ENCODE results near the gene KIF4B.
A peak's percentile ranks its signal among the peaks of the same experiment; 100 is the strongest.
"Not testable (repeated sequence)": the region's sequence is repeated elsewhere in the genome, so short reads cannot be mapped to it uniquely, and the experiment has no call there.

The KIF4B gene

GRCh38 chr5:155013526-155013925 lies at the start of gene KIF4B:
Gene KIF4B, plus strand, starts transcription at chr5:155013755. Its CDS starts 105 bp downstream, at chr5:155013860.
- no peak within 1 kb of the TSS for H3K4me3 ChIP-seq
- DNase-seq (ENCODE audit: low spot score in 2 of 2) = no peak
- H3K4me1 ChIP-seq = no peaks in the 10 kb centered on the region
- no peaks in the 10 kb centered on the region for H3K36me3 ChIP-seq (replicated peaks)
- in situ Hi-C loops (cut with MboI; ENCODE audit: low sequenced_read_pairs) = no loop called here
- H3K27me3 ChIP-seq (ENCODE audit: low read depth) = peaks cover 3% of the 10 kb centered on the region; the same call in 1 of the 2 replicates
- no peaks in the 10 kb centered on the region for H3K9me3 ChIP-seq

- DNase-seq (ENCODE audit: low spot score in 2 of 2) = no peak
These were observed 47.3 kb upstream of the KIF4B start for GRCh38 chr5:154966081-154966841.

GRCh38 chr5:154966874-154967273 lies 46.7 kb upstream of the KIF4B start:
- peaks cover 12% of the 10 kb centered on the region for H3K36me3 ChIP-seq (replicated peaks)
- in situ Hi-C loops (cut with MboI; ENCODE audit: low sequenced_read_pairs) = no loop called here
- no peaks in the 10 kb centered on the region for H3K9me3 ChIP-seq

More at GRCh38 chr5:154966081-154966841, 47.3 kb upstream of the KIF4B start:
- in situ Hi-C loops (cut with MboI; ENCODE audit: low sequenced_read_pairs) = no loop called here
- H3K36me3 ChIP-seq (replicated peaks) = peaks cover 15% of the 10 kb centered on the region
- H3K4me1 ChIP-seq = no peaks in the 10 kb centered on the region
- H3K4me3 ChIP-seq = no peak overlapping the region
- no peaks in the 10 kb centered on the region for H3K9me3 ChIP-seq
- H3K27me3 ChIP-seq (ENCODE audit: low read depth) = no peaks in the 10 kb centered on the region

GRCh38 chr5:154967421-154968024 lies 46.0 kb upstream of the KIF4B start:
- Histone ChIP-seq H3K27me3 (ENCODE audit: low read depth) (no peaks in the 10 kb centered on the region), H3K9me3 (no peaks in the 10 kb centered on the region), H3K36me3 (replicated peaks) (peaks cover 7% of the 10 kb centered on the region), H3K4me3 (no peak overlapping the region), H3K4me1 (no peaks in the 10 kb centered on the region)
- in situ Hi-C loops (cut with MboI; ENCODE audit: low sequenced_read_pairs) = no loop called here
- peak; percentile 31 to 32 for DNase-seq (ENCODE audit: low spot score in 2 of 2)

More at GRCh38 chr5:154966874-154967273, 46.7 kb upstream of the KIF4B start:
- Histone ChIP-seq H3K27me3 (ENCODE audit: low read depth) (no peaks in the 10 kb centered on the region), H3K4me1 (no peaks in the 10 kb centered on the region), H3K4me3 (no peak overlapping the region)
- no peak for DNase-seq (ENCODE audit: low spot score in 2 of 2)

GRCh38 chr5:154968953-154969352 lies 44.6 kb upstream of the KIF4B start:
- Histone ChIP-seq H3K9me3 (no peaks in the 10 kb centered on the region), H3K4me1 (no peaks in the 10 kb centered on the region), H3K36me3 (replicated peaks) (peaks cover 7% of the 10 kb centered on the region), H3K4me3 (no peak overlapping the region), H3K27me3 (ENCODE audit: low read depth) (no peaks in the 10 kb centered on the region)
- no peak for DNase-seq (ENCODE audit: low spot score in 2 of 2)
- in situ Hi-C loops (cut with MboI; ENCODE audit: low sequenced_read_pairs) = no loop called here

- in situ Hi-C loops (cut with MboI; ENCODE audit: low sequenced_read_pairs) = no loop called here
- Histone ChIP-seq H3K9me3 (no peaks in the 10 kb centered on the region), H3K4me3 (no peak overlapping the region), H3K27me3 (ENCODE audit: low read depth) (no peaks in the 10 kb centered on the region), H3K4me1 (no peaks in the 10 kb centered on the region), H3K36me3 (replicated peaks) (peaks cover 7% of the 10 kb centered on the region)
- DNase-seq (ENCODE audit: low spot score in 2 of 2) = no peak
These were observed 42.8 kb upstream of the KIF4B start for GRCh38 chr5:154970759-154971158.

GRCh38 chr5:154971501-154971900 lies 42.1 kb upstream of the KIF4B start:
- Histone ChIP-seq H3K4me1 (no peaks in the 10 kb centered on the region), H3K9me3 (no peaks in the 10 kb centered on the region), H3K36me3 (replicated peaks) (peaks cover 5% of the 10 kb centered on the region), H3K27me3 (ENCODE audit: low read depth) (no peaks in the 10 kb centered on the region), H3K4me3 (no peak overlapping the region)
- in situ Hi-C loops (cut with MboI; ENCODE audit: low sequenced_read_pairs) = no loop called here
- DNase-seq (ENCODE audit: low spot score in 2 of 2) = no peak

GRCh38 chr5:154972476-154973080 lies 41.0 kb upstream of the KIF4B start:
- Histone ChIP-seq H3K9me3 (no peaks in the 10 kb centered on the region), H3K4me1 (no peaks in the 10 kb centered on the region), H3K36me3 (replicated peaks) (no peaks in the 10 kb centered on the region; the same call in 1 of the 2 replicates), H3K4me3 (no peak overlapping the region), H3K27me3 (ENCODE audit: low read depth) (no peaks in the 10 kb centered on the region)
- peak; percentile 31 to 58 for DNase-seq (ENCODE audit: low spot score in 2 of 2)
- in situ Hi-C loops (cut with MboI; ENCODE audit: low sequenced_read_pairs) = no loop called here

GRCh38 chr5:154976082-154976481 lies 37.5 kb upstream of the KIF4B start:
- H3K4me3 ChIP-seq; H3K36me3 ChIP-seq (replicated peaks); H3K4me1 ChIP-seq; DNase-seq (ENCODE audit: low spot score in 2 of 2); H3K9me3 ChIP-seq; H3K27me3 ChIP-seq (ENCODE audit: low read depth); in situ Hi-C loops (cut with MboI; ENCODE audit: low sequenced_read_pairs): not testable (repeated sequence)

- Histone ChIP-seq H3K27me3 (ENCODE audit: low read depth) (no peaks in the 10 kb centered on the region), H3K36me3 (replicated peaks) (no peaks in the 10 kb centered on the region), H3K4me1 (no peaks in the 10 kb centered on the region), H3K9me3 (no peaks in the 10 kb centered on the region), H3K4me3 (no peak overlapping the region)
- no peak for DNase-seq (ENCODE audit: low spot score in 2 of 2)
- in situ Hi-C loops (cut with MboI; ENCODE audit: low sequenced_read_pairs) = no loop called here
These were observed 36.1 kb upstream of the KIF4B start for GRCh38 chr5:154977409-154977808.

- H3K27me3 ChIP-seq (ENCODE audit: low read depth); DNase-seq (ENCODE audit: low spot score in 2 of 2); H3K9me3 ChIP-seq; H3K36me3 ChIP-seq (replicated peaks); H3K4me3 ChIP-seq; H3K4me1 ChIP-seq; in situ Hi-C loops (cut with MboI; ENCODE audit: low sequenced_read_pairs): not testable (repeated sequence)
These were observed 35.3 kb upstream of the KIF4B start for GRCh38 chr5:154978294-154978693.

GRCh38 chr5:154984946-154985516 lies 28.5 kb upstream of the KIF4B start:
- Histone ChIP-seq H3K36me3 (replicated peaks) (no peaks in the 10 kb centered on the region), H3K4me1 (no peaks in the 10 kb centered on the region; the same call in 1 of the 2 replicates), H3K27me3 (ENCODE audit: low read depth) (peaks cover 9% of the 10 kb centered on the region), H3K4me3 (no peak overlapping the region), H3K9me3 (no peaks in the 10 kb centered on the region)
- DNase-seq (ENCODE audit: low spot score in 2 of 2) = peak in 1 of 2 experiments; percentile 4
- in situ Hi-C loops (cut with MboI; ENCODE audit: low sequenced_read_pairs) = no loop called here

GRCh38 chr5:154986151-154986550 lies 27.4 kb upstream of the KIF4B start:
- no peak overlapping the region for H3K4me3 ChIP-seq
- no peaks in the 10 kb centered on the region for H3K9me3 ChIP-seq
- H3K36me3 ChIP-seq (replicated peaks) = no peaks in the 10 kb centered on the region
- in situ Hi-C loops (cut with MboI; ENCODE audit: low sequenced_read_pairs) = no loop called here
- no peak for DNase-seq (ENCODE audit: low spot score in 2 of 2)
- H3K27me3 ChIP-seq (ENCODE audit: low read depth) = peaks cover 9% of the 10 kb centered on the region
- H3K4me1 ChIP-seq = no peaks in the 10 kb centered on the region; the same call in 1 of the 2 replicates

- H3K4me3 ChIP-seq = no peak overlapping the region
- H3K36me3 ChIP-seq (replicated peaks) = no peaks in the 10 kb centered on the region
- no peaks in the 10 kb centered on the region for H3K9me3 ChIP-seq
- H3K27me3 ChIP-seq (ENCODE audit: low read depth) = peaks cover 9% of the 10 kb centered on the region
- in situ Hi-C loops (cut with MboI; ENCODE audit: low sequenced_read_pairs) = no loop called here
- no peak for DNase-seq (ENCODE audit: low spot score in 2 of 2)
- H3K4me1 ChIP-seq = no peaks in the 10 kb centered on the region
These were observed 23.9 kb upstream of the KIF4B start for GRCh38 chr5:154989626-154990025.

All from HAP-1 (cell line).